ENCODE data around the gene G0S2.
A peak's percentile ranks its signal among the peaks of the same experiment; 100 is the strongest.

DNA sequence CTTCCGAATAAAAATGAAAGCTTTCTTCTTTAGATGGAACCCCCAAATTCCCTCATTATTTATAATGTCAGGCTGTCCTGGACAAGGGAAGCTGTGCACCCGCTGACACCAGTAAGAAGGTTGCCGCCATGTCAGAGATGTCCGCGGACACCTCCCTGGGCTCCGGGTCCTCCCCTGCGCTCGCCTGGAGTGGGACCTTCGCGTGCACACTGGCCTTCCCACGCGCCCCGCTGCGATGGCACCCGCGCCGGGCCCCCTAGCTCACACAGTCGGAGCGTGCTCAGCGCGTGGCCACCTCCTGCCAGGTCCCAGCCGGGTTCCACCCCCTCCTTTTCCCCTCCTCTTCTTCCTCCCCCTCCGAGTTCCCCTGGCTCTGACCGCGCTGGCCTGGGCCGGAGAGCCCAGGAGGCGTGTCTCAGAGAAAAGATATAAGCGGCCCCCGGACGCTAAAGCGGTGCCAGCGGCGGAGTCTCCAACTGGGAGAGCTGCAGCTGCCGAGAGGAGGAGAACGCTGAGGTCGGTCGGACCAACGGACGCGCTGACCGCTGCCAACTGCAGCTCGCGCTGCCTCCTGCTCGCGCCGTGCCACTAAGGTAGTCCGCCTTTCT, at the start of gene G0S2:
- no peak for TF ChIP-seq ZNF184 (tag by site-specific recombination; IDR thresholded peaks at IDR 0.05)
- peak; percentile 74 for TF ChIP-seq ZEB2 (tag by site-specific recombination; IDR thresholded peaks at IDR 0.05)
- TF ChIP-seq ZNF530 (tag by site-specific recombination; IDR thresholded peaks at IDR 0.05; ENCODE audit: low read depth), result no peak
- TF ChIP-seq, protein P1, sequence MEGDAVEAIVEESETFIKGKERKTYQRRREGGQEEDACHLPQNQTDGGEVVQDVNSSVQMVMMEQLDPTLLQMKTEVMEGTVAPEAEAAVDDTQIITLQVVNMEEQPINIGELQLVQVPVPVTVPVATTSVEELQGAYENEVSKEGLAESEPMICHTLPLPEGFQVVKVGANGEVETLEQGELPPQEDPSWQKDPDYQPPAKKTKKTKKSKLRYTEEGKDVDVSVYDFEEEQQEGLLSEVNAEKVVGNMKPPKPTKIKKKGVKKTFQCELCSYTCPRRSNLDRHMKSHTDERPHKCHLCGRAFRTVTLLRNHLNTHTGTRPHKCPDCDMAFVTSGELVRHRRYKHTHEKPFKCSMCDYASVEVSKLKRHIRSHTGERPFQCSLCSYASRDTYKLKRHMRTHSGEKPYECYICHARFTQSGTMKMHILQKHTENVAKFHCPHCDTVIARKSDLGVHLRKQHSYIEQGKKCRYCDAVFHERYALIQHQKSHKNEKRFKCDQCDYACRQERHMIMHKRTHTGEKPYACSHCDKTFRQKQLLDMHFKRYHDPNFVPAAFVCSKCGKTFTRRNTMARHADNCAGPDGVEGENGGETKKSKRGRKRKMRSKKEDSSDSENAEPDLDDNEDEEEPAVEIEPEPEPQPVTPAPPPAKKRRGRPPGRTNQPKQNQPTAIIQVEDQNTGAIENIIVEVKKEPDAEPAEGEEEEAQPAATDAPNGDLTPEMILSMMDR (tag by site-specific recombination; IDR thresholded peaks at IDR 0.05), result no peak
- TF ChIP-seq, protein P2, sequence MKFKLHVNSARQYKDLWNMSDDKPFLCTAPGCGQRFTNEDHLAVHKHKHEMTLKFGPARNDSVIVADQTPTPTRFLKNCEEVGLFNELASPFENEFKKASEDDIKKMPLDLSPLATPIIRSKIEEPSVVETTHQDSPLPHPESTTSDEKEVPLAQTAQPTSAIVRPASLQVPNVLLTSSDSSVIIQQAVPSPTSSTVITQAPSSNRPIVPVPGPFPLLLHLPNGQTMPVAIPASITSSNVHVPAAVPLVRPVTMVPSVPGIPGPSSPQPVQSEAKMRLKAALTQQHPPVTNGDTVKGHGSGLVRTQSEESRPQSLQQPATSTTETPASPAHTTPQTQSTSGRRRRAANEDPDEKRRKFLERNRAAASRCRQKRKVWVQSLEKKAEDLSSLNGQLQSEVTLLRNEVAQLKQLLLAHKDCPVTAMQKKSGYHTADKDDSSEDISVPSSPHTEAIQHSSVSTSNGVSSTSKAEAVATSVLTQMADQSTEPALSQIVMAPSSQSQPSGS (tag by site-specific recombination; IDR thresholded peaks at IDR 0.05; ENCODE audit: low read depth), result no peak
- TF ChIP-seq ZNF510 (tag by site-specific recombination; IDR thresholded peaks at IDR 0.05; ENCODE audit: insufficient replicate concordance), result no peak
- TF ChIP-seq, protein P3, sequence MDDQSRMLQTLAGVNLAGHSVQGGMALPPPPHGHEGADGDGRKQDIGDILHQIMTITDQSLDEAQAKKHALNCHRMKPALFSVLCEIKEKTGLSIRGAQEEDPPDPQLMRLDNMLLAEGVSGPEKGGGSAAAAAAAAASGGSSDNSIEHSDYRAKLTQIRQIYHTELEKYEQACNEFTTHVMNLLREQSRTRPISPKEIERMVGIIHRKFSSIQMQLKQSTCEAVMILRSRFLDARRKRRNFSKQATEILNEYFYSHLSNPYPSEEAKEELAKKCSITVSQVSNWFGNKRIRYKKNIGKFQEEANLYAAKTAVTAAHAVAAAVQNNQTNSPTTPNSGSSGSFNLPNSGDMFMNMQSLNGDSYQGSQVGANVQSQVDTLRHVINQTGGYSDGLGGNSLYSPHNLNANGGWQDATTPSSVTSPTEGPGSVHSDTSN (CRISPR knock-in tag; IDR thresholded peaks at IDR 0.05), result no peak
- no peak for TF ChIP-seq ZNF433 (tag by site-specific recombination; IDR thresholded peaks at IDR 0.05; ENCODE audit: low read depth)
- no peak for TF ChIP-seq ZNF121 (tag by site-specific recombination; IDR thresholded peaks at IDR 0.05)
